Activated naive CD4-positive, alpha-beta T cell treated with Interleukin-2 at 50 U/mL for 16 hours (primary cell): ENCODE data around the gene KRTAP4-5.
"Not testable (repeated sequence)": the region's sequence is repeated elsewhere in the genome, so short reads cannot be mapped to it uniquely, and the experiment has no call there.

ENCODE experiments used
- DNase-seq: peaks from one replicate; pipeline ENCODE4 v3.0.0-alpha.2; 2020

KRTAP4-5 gene

DNA sequence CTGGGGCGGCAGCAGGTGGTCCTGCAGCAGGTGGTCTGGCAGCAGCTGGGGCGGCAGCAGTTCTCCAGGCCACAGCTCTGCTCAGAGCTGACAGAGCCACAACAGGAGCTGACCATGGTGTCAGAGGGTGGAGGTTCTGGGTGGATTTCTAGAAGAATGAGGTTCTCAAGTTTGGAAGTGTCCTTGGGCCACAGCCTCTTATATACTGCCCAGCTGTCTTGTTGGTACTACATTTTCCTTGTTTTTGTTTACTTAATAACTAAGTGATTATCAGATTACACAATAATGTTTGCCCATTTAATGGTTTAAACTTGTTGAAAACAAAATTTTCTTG, at the start of gene KRTAP4-5:
Gene KRTAP4-5, minus strand, starts transcription at position 174 of the 334 bp plus-strand sequence. Its CDS starts 58 bp downstream, at position 116.
- no peak for DNase-seq

- DNase-seq = no peak
These were observed 46.4 kb upstream of the KRTAP4-5 start for GRCh38 chr17:41196068-41196467.

GRCh38 chr17:41190328-41190727, 40.7 kb upstream of the KRTAP4-5 start:
- DNase-seq = no peak

DNA sequence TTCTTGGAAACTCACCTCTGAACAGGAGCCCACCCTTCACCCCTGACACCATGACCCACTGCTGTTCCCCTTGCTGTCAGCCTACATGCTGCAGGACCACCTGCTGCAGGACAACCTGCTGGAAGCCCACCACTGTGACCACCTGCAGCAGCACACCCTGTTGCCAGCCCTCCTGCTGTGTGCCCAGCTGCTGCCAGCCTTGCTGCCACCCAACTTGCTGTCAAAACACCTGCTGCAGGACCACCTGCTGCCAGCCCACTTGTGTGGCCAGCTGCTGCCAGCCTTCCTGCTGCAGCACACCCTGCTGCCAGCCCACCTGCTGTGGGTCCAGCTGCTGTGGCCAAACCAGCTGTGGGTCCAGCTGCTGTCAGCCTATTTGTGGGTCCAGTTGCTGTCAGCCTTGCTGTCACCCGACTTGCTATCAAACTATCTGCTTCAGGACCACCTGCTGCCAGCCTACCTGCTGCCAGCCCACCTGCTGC, 40.3 kb upstream of the KRTAP4-5 start, which contains the start of gene KRTAP9-1:
Gene KRTAP9-1, plus strand, starts transcription at position 51 of the 482 bp plus-strand sequence. Its CDS starts 0 bp downstream, at position 51.
- not testable (repeated sequence) for DNase-seq

GRCh38 chr17:41186872-41187271, 37.2 kb upstream of the KRTAP4-5 start:
- no peak for DNase-seq

GRCh38 chr17:41185001-41185400, 35.4 kb upstream of the KRTAP4-5 start:
- DNase-seq = no peak

GRCh38 chr17:41184480-41184961, 34.9 kb upstream of the KRTAP4-5 start, which contains the start of gene KRTAP4-1:
Gene KRTAP4-1 (minus strand): TSS chr17:41184911. CDS start chr17:41184854, 57 bp downstream.
- DNase-seq = no peak

GRCh38 chr17:41178843-41179616, 29.4 kb upstream of the KRTAP4-5 start:
- DNase-seq = no peak

GRCh38 chr17:41178341-41178740, 28.7 kb upstream of the KRTAP4-5 start:
- no peak for DNase-seq

DNA sequence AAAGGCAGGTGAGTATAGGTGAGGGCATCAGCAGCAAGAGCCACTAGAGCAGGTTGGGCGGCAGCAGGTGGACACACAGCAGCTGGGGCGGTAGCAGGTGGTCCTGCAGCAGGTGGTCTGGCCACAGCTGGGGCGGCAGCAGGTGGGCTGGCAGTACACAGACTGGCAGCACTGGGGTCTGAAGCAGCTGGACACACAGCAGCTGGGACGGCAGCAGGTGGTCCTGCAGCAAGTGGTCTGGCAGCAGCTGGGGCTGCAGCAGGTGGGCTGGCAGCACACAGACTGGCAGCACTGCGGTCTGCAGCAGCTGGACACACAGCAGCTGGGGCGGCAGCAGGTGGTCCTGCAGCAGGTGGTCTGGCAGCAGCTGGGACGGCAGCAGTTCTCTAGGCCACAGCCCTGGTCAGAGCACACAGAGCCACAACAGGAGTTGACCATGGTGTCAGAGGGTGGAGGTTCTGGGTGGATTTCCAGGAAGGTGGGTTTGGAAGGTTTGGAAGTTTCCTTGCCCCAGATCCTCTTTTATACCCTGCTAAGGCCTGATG, 28.2 kb upstream of the KRTAP4-5 start, which contains the start of gene KRTAP4-2:
Gene KRTAP4-2, minus strand, starts transcription at position 495 of the 545 bp plus-strand sequence. Its CDS starts 57 bp downstream, at position 438.
- no peak for DNase-seq

GRCh38 chr17:41176744-41177387, 27.2 kb upstream of the KRTAP4-5 start:
- DNase-seq = no peak

DNA sequence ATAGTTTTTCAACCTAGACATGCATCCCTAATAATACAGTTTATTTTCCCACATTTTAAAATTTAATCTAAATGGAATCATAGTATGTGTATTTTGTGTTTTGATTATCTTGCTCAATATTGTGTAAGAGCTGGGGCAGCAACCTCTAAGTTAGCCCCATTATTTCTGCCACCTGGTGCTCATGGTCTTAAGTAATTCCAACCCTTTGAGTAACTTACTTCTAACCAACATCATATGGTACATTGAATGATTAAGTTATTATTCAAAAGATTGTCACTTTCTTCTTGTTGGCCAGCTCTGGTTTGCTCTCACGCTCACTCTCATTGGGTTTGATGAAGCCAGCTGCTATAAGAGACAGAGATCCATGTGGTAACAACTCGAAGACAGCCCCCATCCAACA, 22.3 kb upstream of the KRTAP4-5 start:
- no peak for DNase-seq

GRCh38 chr17:41168121-41168520, 18.5 kb upstream of the KRTAP4-5 start, which contains the start of gene KRTAP4-3:
Gene KRTAP4-3 (minus strand): TSS chr17:41168221. CDS start chr17:41168172, 49 bp downstream.
- no peak for DNase-seq

DNA sequence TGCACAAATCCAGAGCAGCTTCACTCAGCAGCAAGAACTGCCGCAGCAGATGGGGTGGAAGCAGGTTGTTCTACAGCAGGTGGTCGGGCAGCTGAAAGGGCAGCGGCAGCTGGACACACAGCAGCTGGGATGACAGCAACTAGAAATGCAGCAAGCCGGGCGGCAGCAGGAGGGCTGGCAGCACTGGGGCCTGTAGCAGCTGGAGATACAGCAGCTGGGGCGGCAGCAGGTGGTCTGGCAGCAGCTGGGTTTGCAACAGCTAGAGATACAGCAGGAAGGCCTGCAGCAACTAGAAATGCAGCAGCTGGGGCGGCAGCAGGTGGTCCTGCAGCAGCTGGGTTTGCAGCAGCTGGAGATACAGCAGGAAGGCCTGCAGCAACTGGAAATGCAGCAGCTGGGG, 17.9 kb upstream of the KRTAP4-5 start:
- no peak for DNase-seq

DNA sequence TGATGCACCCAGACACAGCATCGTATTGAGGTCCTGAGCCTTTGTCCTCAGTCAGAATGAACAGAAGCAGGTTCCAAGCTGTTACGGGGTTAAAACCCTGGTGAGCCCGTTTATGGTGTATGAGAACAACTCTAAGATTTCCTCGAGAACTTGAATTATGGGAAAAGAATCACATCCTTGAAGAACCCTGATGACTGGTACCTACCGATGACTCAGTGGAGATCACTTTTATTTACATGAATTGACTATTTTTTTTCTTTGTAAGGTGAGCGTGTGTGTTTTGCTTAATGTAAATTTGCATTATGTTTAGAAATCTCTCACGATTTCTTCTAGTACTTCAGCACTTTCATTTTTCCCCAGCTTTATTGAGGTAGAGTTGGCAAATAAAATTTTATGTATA, 14.2 kb upstream of the KRTAP4-5 start:
- no peak for DNase-seq

GRCh38 chr17:41160648-41161047, 11.0 kb upstream of the KRTAP4-5 start, which contains the start of gene KRTAP4-4:
Gene KRTAP4-4 (minus strand): TSS chr17:41160748. CDS start chr17:41160691, 57 bp downstream.
- DNase-seq = no peak

DNA sequence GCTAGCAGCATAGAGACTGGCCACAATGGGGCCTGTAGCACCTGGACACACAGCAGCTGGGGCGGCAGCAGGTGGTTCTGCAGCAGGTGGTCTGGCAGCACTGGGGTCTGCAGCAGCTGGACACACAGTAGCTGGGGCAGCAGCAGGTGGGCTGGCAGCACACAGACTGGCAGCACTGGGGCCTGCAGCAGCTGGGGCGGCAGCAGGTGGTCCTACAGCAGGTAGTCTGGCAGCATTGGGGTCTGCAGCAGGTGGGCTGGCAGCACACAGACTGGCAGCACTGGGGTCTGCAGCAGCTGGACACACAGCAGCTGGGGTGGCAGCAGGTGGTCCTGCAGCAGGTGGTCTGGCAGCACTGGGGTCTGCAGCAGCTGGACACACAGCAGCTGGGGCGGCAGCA, 10.6 kb upstream of the KRTAP4-5 start:
- DNase-seq = not testable (repeated sequence)

DNA sequence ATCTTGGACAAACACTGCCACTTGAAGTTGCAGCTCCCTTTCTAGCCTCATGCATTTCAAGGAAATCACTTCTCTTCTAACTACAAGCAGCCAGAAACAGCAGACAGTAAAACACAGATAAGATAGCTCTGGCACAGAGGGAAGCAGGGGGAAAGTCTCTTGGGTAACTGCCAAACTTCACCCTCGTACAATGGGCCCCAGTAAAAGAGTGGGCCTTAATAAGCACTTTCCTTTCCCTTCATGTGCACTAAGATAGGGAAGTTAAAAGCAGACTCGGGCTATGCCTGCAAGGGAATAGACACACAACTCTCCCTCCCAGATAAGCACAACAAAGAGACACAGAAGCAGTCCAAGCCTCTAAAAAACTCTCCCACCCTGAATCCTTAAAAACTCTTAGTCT, 4.2 kb upstream of the KRTAP4-5 start:
- no peak for DNase-seq

GRCh38 chr17:41151525-41151924, 1.9 kb upstream of the KRTAP4-5 start:
- DNase-seq = no peak

DNA sequence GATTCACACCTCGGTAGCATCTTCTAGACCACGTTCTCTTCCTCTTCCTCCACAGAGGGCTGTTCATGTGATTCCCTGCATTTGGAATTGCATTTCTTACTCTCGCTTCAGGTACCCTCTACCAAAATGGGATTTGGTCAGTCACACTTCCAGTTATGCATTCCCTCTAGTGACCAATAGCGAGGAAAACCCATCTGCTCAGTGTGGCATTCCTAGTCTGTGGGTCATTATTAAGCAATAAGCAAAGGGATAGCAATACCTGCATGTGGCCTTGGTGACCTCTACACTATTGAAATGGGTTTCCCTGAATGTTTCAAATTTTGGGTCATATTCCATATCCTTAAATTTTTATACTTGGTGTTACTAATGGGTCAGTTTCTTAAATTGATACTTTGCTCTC, 401 bp upstream of the KRTAP4-5 start:
- no peak for DNase-seq

DNA sequence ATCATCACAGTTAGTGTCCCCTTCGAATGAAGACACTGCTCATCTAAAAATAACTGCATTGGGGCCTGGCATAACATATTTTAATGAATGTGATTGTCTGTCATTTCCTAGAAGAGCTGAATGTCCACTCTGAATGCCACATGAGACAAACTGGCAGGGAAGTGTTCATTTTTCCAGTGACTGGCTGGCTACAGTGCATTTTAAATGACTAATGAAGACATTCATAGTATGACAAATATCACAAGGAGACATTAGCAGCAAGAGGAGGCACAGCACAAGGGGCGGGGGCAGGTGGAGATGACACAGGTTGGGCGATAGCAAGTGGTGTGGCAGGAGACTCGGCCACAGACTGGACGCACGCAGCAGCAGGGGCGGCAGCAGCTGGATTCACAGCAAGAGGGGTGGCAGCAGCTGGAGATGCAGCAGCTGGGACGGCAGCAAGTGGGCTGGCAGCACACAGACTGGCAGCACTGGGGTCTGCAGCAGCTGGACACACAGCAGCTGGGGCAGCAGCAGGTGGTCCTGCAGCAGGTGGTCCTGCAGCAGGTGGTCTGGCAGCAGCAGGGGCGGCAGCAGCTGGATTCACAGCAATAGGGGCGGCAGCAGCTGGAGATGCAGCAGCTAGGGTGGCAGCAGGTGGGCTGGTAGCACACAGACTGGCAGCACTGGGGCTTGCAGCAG, 514 bp downstream of the KRTAP4-5 start:
- not testable (repeated sequence) for DNase-seq

DNA sequence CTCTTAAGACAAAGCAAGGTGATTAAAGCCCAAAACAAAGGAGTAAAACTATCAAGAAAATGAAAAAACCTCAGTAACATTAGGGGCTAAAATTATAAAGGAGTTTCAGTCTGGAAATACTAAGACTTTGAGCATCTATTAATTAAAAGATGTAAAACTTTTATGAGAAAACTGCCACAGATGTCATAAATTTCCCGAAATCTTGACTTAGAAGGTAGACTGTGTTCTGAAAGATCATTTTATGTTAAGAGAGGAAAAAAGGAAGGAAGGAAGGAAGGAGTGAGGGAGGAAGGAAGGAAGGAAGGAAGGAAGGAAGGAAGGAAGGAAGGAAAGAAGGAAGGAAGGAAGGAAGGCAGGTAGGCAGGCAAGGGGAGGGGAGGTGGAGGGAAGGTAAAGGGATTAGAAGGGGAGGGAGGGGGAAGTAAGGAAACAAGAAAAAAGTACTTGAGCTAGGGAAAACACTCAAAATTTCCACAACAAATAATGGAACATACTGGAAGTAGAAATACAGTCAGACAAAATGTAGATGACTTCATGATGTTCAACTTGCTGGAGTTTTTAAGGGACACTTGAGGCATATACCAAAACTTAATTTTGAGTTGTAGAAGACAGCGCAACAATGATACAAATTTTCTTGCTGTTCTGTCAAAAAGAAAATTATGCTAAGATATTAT, 2.0 kb downstream of the KRTAP4-5 start:
- no peak for DNase-seq
